Heart right ventricle (tissue), 16 donors: ENCODE data around the gene DAG1. TPM values are rescaled to one million over a fixed set of nuclear protein-coding genes. Genes with fewer than 3 reads are reported as not detected.
A peak's percentile ranks its signal among the peaks of the same experiment; 100 is the strongest.
"Not testable (repeated sequence)": the region's sequence is repeated elsewhere in the genome, so short reads cannot be mapped to it uniquely, and the experiment has no call there.

Experiments used
- ATAC-seq, 8 donors: fragments of 200-7000 bp; cut with Tn5 transposase; one replicate each; pipeline ENCODE4 v1.9.1; 2020; ENCODE audit warnings: mild to moderate bottlenecking in 8 of 8, moderate library complexity in 8 of 8, moderate number of reproducible peaks in 1 of 8
- DNase-seq, 2 donors: peaks; one replicate each; pipeline ENCODE4 v3.0.0-alpha.2; 2020
- H3K27ac ChIP-seq, 10 donors: fragments of 200-600 bp; sonication (generic) in 2 of 10; one replicate each; pipeline versions ENCODE4 v1.5.0 to v1.8.0; 2020 to 2022; ENCODE audit warnings: mild to moderate bottlenecking in 3 of 10
- H3K27me3 ChIP-seq, 7 donors: fragments of 200-600 bp; one replicate each; pipeline ENCODE4 v1.8.0; 2021 to 2022; ENCODE audit warnings: mild to moderate bottlenecking in 2 of 7
- H3K36me3 ChIP-seq, 9 donors: fragments of 200-600 bp; sonication (generic) in 1 of 9; one replicate each; pipeline versions ENCODE4 v1.5.0 to v1.8.0; 2020 to 2022; ENCODE audit warnings: mild to moderate bottlenecking in 2 of 9
- H3K4me1 ChIP-seq, 9 donors: fragments of 200-600 bp; sonication (generic) in 1 of 9; one replicate each; pipeline versions ENCODE4 v1.5.0 to v1.8.0; 2020 to 2022; ENCODE audit warnings: mild to moderate bottlenecking in 4 of 9
- H3K4me3 ChIP-seq, 10 donors: fragments of 200-600 bp; sonication (generic) in 2 of 10; one replicate each; pipeline versions ENCODE4 v1.5.0 to v1.8.0; 2020 to 2022; ENCODE audit warnings: mild to moderate bottlenecking in 7 of 10, moderate library complexity in 2 of 10
- H3K9me3 ChIP-seq, 11 donors: fragments of 200-600 bp in 10 of 11; sonication (generic) in 2 of 11; one replicate each; pipeline versions ENCODE4 v1.5.0 to v1.8.0; 2013 to 2022; ENCODE audit warnings: mild to moderate bottlenecking in 2 of 11, control low read depth in 1 of 11, moderate library complexity in 1 of 11
- WGBS, 2 donors: extraction: QIAGEN DNeasy Blood & Tissue Kit; methylation state at CpG; one replicate each; pipeline ENCODE4 v1.1.7; 2013; ENCODE audit warnings: inconsistent platforms in 1 of 2; 5-methylcytosine and 5-hydroxymethylcytosine counted together
- intact Hi-C, 10 donors: fragments of 100-400 bp; cut with DNase I; formaldehyde crosslinking; loops; one replicate each; pipeline versions ENCODE4 v1.11.1 to v1.14.2; 2022
- polyA plus RNA-seq, 2 donors: library from polyadenylated mRNA; stranded (reverse); fragments of 200-250 nt; gene quantifications; one replicate each; pipeline ENCODE4 v1.2.3, GENCODE V29; 2013
- total RNA-seq, 10 donors: library from RNA; stranded (reverse); fragmentation: NEBNext Ultra II Directional in 3 of 10; extraction: Animal tissue kit (Norgen Biotek cat#: 25700) in 3 of 10; gene quantifications; one replicate each; pipeline versions ENCODE4 v1.2.1 to v1.2.4, GENCODE V29; 2021 to 2023
- TF ChIP-seq, protein P1 (sequence below), 9 donors: fragments of 200-600 bp; sonication (generic) in 2 of 9; IDR thresholded peaks; one replicate each; pipeline versions ENCODE4 v1.5.0 to v1.8.0; 2021 to 2022; ENCODE audit warnings: antibody characterized with exemption in 9 of 9, mild to moderate bottlenecking in 5 of 9, moderate library complexity in 1 of 9
- donor health status: Arrhythmogenic right ventricular cardiomyopathy.
- donor health status: ischemic (EF 13 %, LVEDD 7.1; RV severe dilation, severe dysfunction).
- donor health status: healthy with polysubstance abuse.
- donor health status: DM: no; HTN: yes; CAD: no.
- donor health status: DM: no; HTN: no; CAD: no.
- donor health status: ischemic (EF 25% LVEDD 6.9; RV normal size, moderate dysfunction).
- donor health status: ischemic (EF 25% LVEDD 5.7; RV mildly dilated, moderate dysfunction).
- donor health status: healthy.
- donor health status: DM: yes; HTN: yes; CAD: no.
- donor health status: Ischemic cardiomyopathy.
- donor health status: ischemic (EF 35%, LVEDD 5.7; RV mildly dilated, moderate dysfunction).
- donor health status: nonischemic (EF 11% LVEDD 7.7; RV severe dilation, severe dysfunction).
- donor health status: DM: yes; HTN: yes; CAD: no.
- donor health status: PGD.
- donor health status: ischemic (EF 29% LVEDD 5.4; RV normal size, mild dysfunction).
- donor health status: nonischemic (EF 23%, LVEDD 6.1; RV moderate dilation, normal function).

DAG1 gene
- total and polyA plus RNA-seq, 12 donors, result 37.7 to 173 (median 135) TPM

DNA sequence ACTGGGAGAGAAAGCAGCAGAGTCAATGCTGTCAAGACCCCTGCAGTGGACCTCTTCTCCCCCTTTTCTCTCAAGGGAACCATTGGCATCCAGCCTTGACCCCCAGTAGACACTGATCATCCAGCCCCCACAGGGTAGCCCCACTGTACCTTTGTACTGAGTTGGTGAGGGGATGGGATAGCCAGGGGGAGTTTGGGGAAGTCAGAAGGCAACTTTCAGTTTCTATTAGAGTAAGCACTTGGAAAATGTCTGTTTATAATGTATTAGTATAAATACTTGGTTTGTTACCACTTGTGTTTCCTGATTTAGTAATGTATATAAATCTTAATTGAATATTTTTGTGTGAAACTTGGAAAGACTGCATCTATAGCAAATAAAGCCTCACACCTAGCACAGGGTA is 25.0 kb downstream of the DAG1 start:
- DNase-seq (no peak), ATAC-seq (no peak)
- Histone ChIP-seq H3K4me1 (peaks cover 0 to 35% (median 19%) of the 10 kb centered on the region in 9 donors), H3K4me3 (no peak overlapping the region), H3K36me3 (peaks cover 0 to 22% (median 8%) of the 10 kb centered on the region in 9 donors), H3K9me3 (no peaks in the 10 kb centered on the region), H3K27ac (peak overlapping the region in 1 of 10 donors; percentile 16), H3K27me3 (no peaks in the 10 kb centered on the region)
- TF ChIP-seq, protein P1, sequence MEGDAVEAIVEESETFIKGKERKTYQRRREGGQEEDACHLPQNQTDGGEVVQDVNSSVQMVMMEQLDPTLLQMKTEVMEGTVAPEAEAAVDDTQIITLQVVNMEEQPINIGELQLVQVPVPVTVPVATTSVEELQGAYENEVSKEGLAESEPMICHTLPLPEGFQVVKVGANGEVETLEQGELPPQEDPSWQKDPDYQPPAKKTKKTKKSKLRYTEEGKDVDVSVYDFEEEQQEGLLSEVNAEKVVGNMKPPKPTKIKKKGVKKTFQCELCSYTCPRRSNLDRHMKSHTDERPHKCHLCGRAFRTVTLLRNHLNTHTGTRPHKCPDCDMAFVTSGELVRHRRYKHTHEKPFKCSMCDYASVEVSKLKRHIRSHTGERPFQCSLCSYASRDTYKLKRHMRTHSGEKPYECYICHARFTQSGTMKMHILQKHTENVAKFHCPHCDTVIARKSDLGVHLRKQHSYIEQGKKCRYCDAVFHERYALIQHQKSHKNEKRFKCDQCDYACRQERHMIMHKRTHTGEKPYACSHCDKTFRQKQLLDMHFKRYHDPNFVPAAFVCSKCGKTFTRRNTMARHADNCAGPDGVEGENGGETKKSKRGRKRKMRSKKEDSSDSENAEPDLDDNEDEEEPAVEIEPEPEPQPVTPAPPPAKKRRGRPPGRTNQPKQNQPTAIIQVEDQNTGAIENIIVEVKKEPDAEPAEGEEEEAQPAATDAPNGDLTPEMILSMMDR (IDR thresholded peaks at IDR 0.05), result no peak
- intact Hi-C loops, result no loop called here

- H3K9me3 ChIP-seq, H3K4me3 ChIP-seq, intact Hi-C loops, DNase-seq, H3K27me3 ChIP-seq, H3K27ac ChIP-seq, ATAC-seq: not testable (repeated sequence)
- WGBS, 2 donors, result 99% methylated on average over 4 of the region's 4 CpGs
- Histone ChIP-seq H3K4me1 (peaks cover 0 to 53% (median 37%) of the 10 kb centered on the region in 9 donors), H3K36me3 (peaks cover 0 to 14% (median 8%) of the 10 kb centered on the region in 9 donors)
Measured at GRCh38 chr3:49496845-49497244, 26.8 kb downstream of the DAG1 start.

- intact Hi-C loops, result no loop called here
- Histone ChIP-seq H3K4me1 (peaks cover 0 to 53% (median 40%) of the 10 kb centered on the region in 9 donors), H3K27ac (peak overlapping the region in 1 of 10 donors; percentile 57), H3K4me3 (no peak overlapping the region), H3K9me3 (no peaks in the 10 kb centered on the region), H3K36me3 (peaks cover 0 to 14% (median 7%) of the 10 kb centered on the region in 9 donors), H3K27me3 (no peaks in the 10 kb centered on the region)
- TF ChIP-seq, protein P1 (IDR thresholded peaks at IDR 0.05), result no peak
- WGBS, 2 donors, result 96 to 97% methylated on average over 4 of the region's 4 CpGs
- no peak for DNase-seq
- ATAC-seq, result no peak
Measured at GRCh38 chr3:49497606-49498005, 27.5 kb downstream of the DAG1 start.

DNA sequence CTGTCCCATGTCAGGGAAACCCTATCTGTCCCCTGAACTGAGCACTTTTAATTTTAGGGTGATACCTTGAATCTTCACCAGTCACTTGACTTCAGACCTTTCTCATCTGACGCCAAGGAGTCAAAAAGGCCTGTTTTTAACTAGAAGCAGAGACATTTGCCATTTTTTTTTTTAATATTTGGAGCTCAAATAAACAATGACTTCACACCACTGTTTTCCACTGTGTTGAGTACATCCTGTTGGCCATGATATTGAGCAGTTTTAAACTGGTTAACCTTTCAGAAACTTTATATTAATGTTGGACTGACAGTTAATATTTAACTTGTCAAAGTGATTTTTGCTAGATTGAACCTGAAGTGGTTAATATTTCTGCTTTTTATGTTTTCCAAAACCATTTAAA is 28.2 kb downstream of the DAG1 start:
- TF ChIP-seq, protein P1 (IDR thresholded peaks at IDR 0.05), result no peak
- H3K36me3 ChIP-seq, result peaks cover 0 to 14% (median under 1%) of the 10 kb centered on the region in 9 donors
- H3K4me1 ChIP-seq, result peaks cover 0 to 53% (median 40%) of the 10 kb centered on the region in 9 donors
- no peaks in the 10 kb centered on the region for H3K27me3 ChIP-seq
- DNase-seq (no peak), ATAC-seq (no peak)
- 72 to 73% methylated on average over 1 of the region's 1 CpG for WGBS, 2 donors
- intact Hi-C loops, result no loop called here
- H3K27ac ChIP-seq, result peak overlapping the region in 1 of 10 donors; percentile 57
- H3K9me3 ChIP-seq, result no peaks in the 10 kb centered on the region
- H3K4me3 ChIP-seq, result no peak overlapping the region

- Histone ChIP-seq H3K27ac (peak overlapping the region in 1 of 10 donors; percentile 57), H3K27me3 (no peaks in the 10 kb centered on the region), H3K36me3 (peaks cover 0 to 14% (median 0%) of the 10 kb centered on the region in 9 donors), H3K9me3 (no peaks in the 10 kb centered on the region), H3K4me3 (no peak overlapping the region), H3K4me1 (peaks cover 0 to 53% (median 40%) of the 10 kb centered on the region in 9 donors)
- TF ChIP-seq, protein P1 (IDR thresholded peaks at IDR 0.05), result no peak
- no peak for ATAC-seq
- WGBS, 2 donors, result 87 to 95% methylated on average over 3 of the region's 3 CpGs
- DNase-seq, result no peak
- intact Hi-C loops, result no loop called here
Measured at GRCh38 chr3:49498648-49499047, 28.6 kb downstream of the DAG1 start.
